Measurements from ENCODE around the gene SEZ6L2. TPM values are rescaled to one million over a fixed set of nuclear protein-coding genes. Genes with fewer than 3 reads are reported as not detected.

The SEZ6L2 gene
- total RNA-seq, 4 donors from 2014 or later: 0.66 to 5.6 (median 0.75) TPM; not detected in 1

DNA sequence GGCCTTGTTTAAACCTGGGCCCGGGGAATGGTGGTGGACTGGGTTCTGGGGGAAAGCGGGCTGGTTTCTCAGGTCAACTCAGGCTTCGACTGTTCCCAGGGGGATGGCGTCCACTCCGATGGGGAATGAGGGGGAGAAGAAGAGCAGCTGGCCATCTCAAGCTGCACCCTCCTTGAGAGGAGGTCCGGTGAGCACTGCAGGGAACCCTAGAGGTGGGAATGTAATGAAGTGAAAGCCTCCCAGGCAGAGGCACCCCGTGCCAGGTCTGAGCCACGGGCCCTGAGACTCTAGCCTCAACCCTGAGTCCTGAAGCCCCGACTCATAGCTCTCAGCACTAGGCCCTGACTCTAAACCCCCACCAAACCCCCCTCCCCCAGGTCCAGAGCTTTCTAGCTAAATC is 35.1 kb downstream of the SEZ6L2 start:
- TF ChIP-seq, protein P1, sequence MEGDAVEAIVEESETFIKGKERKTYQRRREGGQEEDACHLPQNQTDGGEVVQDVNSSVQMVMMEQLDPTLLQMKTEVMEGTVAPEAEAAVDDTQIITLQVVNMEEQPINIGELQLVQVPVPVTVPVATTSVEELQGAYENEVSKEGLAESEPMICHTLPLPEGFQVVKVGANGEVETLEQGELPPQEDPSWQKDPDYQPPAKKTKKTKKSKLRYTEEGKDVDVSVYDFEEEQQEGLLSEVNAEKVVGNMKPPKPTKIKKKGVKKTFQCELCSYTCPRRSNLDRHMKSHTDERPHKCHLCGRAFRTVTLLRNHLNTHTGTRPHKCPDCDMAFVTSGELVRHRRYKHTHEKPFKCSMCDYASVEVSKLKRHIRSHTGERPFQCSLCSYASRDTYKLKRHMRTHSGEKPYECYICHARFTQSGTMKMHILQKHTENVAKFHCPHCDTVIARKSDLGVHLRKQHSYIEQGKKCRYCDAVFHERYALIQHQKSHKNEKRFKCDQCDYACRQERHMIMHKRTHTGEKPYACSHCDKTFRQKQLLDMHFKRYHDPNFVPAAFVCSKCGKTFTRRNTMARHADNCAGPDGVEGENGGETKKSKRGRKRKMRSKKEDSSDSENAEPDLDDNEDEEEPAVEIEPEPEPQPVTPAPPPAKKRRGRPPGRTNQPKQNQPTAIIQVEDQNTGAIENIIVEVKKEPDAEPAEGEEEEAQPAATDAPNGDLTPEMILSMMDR (IDR thresholded peaks at IDR 0.05; ENCODE audit: low read depth): no peak

DNA sequence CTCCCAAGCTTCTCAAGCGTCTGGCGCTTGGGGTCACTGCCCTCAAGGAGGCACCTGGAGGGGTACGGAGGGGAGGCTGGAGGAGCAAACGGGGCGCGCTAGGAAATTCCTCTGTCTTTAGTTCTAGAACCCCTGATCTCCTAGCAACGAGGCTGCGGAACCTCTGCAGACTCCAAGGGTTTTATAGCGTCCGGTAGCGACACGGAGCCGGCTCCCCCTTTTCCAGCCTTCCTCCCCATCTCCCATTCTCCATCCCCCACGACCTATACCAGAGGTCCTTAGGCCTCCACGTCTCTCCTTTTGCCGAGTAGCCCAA is 35.7 kb downstream of the SEZ6L2 start:
- TF ChIP-seq, protein P1 (IDR thresholded peaks at IDR 0.05; ENCODE audit: low read depth): no peak

DNA sequence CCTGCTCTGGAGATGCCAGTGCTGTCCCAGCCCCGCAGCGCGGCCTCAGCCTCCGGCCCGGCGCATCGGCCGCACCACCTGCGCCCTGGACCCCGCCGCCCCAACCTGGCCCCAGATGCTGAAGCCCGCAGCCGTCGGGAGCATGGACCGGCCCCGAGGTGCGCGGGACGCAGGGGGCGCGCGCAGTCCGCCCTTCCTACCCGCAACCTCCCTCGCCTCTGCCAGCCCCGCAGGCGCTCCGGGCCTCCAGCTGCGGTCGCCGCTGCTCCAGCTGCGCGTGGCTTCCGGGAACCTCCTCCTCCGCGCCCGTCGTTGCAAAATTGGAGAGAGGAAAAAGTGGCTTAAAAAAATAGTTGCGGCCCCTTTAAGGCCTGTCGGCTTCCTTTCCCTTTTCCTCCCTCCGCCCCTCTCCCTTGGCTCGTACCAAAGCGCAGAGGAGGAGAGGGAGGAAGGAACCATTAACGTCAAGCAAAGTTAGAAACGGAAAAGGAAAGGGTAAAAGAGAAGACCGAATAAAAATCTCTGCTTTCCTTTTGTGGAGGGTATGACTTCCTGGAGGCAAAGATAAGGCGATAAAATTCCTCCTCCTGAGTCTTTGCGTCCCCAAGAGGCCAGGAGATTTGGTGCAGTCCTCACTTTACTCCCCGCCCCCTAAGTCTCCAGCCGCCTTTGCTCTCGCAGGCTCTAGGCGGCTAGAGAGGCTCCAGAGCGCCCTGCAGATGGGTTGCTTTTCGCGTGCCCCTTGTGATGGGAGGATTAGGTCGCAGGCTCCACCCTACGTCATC is 36.3 kb downstream of the SEZ6L2 start, which contains the start of gene CDIPT:
Gene CDIPT, minus strand, starts transcription at position 343 of the 785 bp plus-strand sequence. CDS start 369 bp downstream, outside the sequence.
- TF ChIP-seq, protein P1 (IDR thresholded peaks at IDR 0.05; ENCODE audit: low read depth): no peak

DNA sequence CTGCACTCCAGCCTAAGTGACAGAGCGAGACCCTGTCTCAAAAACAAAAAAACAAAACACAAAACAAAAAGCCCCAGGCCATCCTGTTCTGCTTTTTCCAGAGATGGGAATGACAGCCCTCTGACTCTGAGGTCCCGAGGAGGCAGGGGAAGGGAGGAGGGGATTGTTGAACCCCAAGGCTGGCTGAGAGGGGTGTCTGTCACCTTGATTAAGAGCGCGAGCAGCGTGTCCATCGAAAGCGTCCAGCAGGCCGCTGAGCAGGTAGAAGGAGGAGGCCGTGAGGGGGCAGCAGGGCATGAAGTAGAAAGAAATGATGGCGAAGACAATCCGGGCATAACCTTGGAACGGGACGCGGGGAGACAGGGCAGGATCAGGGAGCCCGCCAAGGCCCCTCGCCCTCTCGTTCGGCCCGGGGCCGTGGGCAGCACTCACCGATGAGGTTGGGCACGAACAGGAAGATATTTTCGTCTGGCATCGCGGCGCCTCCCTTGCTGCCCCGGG is 36.9 kb downstream of the SEZ6L2 start:
- TF ChIP-seq, protein P1 (IDR thresholded peaks at IDR 0.05; ENCODE audit: low read depth): no peak

DNA sequence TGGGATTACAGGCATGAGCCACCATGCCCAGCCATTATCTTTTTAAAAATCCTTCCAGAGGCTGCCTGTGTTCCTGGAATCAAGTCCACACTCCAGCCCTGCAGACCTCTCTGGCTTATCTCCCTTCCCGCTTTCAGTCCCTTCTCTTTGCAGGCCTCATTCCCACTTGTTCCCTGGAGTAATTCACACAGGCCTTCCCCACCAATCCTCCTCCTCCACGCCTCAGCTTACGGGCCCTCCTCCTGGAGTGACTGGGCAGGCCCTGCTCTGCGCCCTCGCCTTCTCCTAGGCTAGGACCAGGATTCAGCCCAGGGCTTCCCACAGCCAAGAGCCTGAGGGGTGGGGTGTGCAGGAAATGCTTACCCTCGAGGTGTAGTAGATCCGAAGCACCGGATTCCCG is 39.1 kb downstream of the SEZ6L2 start:
- TF ChIP-seq, protein P1 (IDR thresholded peaks at IDR 0.05; ENCODE audit: low read depth): no peak

DNA sequence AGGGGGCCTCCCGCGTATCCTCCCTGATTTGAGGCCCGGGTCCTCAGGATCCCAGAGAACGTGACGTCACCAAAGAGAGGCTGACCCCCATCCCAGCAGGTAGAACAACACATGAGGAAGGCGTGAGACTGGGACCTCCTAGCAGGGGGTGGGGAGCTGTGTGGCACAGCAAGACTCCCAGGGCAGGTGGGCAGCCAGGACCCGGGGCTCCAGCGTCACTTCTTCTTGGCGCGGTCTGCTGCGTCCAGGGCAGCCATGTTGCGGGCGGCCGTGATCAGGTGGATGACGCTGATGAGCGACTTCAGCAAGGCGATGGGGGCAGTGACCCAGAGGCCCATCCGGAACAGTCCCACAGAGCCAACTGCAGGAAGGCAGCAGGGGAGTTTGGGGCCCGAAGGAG is 40.4 kb downstream of the SEZ6L2 start:
- TF ChIP-seq, protein P1 (IDR thresholded peaks at IDR 0.05; ENCODE audit: low read depth): no peak

DNA sequence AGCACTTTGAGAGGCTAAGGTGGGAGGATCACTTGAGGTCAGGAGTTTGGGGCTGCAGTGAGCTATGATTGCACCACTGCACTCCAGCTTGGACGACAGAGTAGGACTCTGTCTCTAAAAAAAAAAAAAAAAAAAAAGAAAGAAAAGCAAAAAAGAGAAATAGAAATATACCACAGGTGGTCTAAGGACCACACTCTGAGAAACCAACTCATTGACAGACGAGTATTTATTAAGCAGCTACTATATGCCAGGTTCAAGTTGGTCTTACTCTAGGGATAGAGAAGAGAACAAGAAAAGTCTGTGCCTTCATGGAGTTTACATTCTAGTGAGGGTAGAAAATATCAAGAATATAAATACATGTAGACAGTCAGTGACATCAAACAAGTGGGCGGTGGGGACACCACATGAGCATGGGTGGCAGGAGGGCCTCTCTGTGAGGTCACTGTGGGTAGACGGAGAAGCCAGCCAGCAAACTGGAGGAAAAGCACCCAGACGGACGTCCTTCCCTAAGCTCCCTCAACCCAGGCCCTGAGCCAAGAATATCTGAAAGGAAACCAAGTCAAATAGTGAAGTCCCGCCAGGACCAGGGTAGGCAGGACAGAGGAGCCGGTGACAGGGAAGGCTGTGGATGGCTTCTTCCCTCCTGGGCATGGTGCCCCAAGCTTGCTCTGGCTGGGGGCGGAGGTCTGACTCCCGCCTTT is 41.1 kb downstream of the SEZ6L2 start:
- TF ChIP-seq, protein P1 (IDR thresholded peaks at IDR 0.05; ENCODE audit: low read depth): no peak

Data from subcutaneous adipose tissue (tissue), 4 donors.